HL-60 (cell line): Measurements from ENCODE around the gene GALNT1.

ENCODE experiments used
- CTCF ChIP-seq: IDR thresholded peaks from one replicate; pipeline ENCODE4 v1.5.1; 2011; ENCODE audit warnings: low read length, control low read depth, inconsistent platforms; ENCODE audit not compliant: insufficient read depth
- GABPA ChIP-seq: IDR thresholded peaks from 2 replicates; pipeline ENCODE4 v1.6.1; 2012; ENCODE audit warnings: low read depth
- POLR2AphosphoS5 ChIP-seq: IDR thresholded peaks from 2 replicates; pipeline ENCODE4 v1.6.1; 2012; ENCODE audit warnings: low read depth
- REST ChIP-seq: IDR thresholded peaks from 2 replicates; pipeline ENCODE4 v1.6.1; 2012; ENCODE audit warnings: low read depth; ENCODE audit not compliant: insufficient replicate concordance

DNA sequence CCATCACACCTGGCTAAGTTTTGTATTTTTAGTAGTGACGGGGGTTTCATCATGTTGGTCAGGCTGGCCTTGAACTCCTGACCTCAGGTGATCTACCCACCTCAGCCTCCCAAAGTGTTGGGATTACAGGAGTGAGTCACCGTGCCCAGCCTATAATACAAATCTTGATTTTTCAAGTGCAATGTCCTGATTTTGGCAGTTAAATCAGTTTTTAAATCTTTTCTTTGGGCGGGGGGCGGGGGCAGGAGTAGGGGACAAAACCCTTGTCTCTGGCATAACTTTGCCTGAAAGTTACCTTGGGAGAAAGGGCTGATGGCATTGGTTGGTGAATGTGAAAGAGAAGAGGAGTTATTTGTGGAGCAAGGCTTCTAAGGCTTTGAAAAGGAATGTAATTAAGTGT lies 12.3 kb downstream of the GALNT1 start:
- TF ChIP-seq CTCF (no peak), POLR2AphosphoS5 (no peak), REST (no peak), GABPA (no peak)
